Measurements from ENCODE around the gene PLAAT1.

GRCh38 chr3:193240436-193240849 lies 579 bp upstream of the PLAAT1 start:
- TF ChIP-seq CTCF (IDR thresholded peaks at IDR 0.05) (no peak), POLR2A (IDR thresholded peaks at IDR 0.05) (no peak)

Measured in thyroid gland (tissue), 4 donors.